ENCODE measurements around the gene MAPK12.

MAPK12 gene

DNA sequence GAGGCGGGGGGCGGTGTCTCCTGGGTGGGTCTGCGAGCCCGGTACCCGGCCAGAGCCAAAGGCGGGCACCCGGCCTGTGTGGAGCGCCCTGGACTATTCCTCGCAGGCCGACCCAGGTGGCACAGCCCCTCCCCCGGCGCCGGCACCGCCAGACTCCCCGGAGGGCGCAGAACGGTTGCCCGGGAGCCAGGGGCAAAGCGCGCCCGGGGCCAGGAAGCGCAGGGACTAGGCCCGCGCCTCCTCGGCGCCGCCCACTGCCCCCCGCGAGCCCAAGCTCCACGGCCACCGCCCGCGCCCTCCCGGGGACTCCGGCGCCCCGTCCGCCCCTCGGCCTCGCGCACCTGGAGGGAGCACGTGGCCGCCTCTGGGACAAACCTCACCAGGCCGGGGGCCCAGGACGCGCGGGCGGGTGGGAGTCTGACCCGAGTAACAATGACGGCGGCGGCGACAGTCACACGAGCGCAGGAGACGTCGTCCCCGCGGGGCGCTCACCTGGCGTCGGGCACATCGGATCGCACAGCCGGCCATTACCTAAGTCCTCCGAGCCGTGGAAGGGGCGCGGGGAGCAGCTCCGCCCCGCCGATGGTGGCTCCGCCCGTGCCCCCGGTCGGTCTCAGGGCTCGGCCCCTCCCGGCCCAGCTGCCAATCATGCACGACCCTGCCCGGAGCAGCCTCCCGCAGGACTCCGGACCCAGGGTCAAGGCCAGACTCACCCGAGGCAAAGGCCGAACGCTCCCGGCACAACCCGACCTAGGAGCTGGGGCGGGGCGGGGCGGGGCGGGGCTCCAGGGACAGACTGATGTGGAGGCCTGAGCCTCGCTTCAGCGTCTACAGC is 38.5 kb upstream of the MAPK12 start:
- DNase-seq (ENCODE audit: low read depth), result no peak

DNA sequence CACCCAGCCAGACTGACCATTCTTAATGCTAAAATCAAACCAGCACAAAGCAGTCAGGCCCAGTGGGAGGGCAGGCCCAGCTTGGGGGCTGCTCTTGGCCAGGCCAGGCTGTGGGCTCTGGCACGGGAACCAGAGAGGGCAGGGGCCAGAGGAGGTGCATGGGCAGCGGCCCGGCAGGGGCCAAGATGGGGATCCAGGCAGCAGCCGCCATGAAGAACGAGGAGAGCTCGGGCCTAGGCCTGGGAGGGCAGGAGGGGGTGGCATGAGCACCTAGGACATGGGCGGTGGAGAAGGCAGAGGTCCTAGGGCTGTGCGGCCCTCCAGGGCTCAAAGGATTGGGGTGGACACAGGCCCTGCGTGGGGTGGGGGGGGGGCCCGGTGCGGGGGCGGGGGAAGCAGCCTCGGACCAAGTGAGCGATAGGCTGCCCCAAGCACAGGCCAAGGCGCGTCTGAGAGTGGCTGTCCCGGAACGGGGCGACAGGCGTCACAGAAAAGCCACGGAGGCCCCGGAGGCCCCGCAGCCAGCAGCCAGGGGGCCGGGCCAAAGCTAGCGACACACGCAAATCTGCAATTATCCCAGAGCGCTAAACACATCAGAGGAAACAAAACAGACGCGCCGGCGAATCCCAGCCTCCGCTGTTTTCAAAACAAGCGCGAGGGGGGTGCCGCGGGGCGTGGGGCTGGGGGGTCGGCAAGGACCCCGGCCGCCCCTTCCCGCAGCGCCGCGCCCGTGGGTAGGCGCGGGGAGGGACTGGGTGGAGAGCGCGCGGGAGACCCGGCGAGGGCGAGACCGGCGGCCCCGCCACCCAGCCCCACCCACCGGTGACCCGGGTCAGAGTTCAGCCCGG is 37.7 kb upstream of the MAPK12 start:
- no peak for DNase-seq (ENCODE audit: low read depth)

DNA sequence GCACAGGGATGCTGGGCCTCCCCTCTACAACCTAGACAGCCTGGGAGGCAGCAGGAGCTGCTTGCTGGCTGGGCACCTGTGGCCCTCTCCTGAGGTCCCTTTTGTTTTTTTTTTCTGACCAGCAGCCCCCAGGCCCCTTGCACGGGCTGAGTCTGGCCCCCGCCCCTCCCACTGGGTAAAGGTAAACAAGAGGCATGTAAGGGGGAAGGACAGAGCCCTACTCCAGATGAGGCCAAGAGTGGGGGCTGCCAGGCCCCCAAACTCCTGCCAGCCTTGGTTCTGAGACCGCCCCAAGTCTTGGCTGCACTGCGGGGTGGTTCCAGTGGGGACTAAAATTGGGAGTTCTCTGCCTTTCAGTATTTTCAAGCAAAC is 36.8 kb upstream of the MAPK12 start:
- no peak for DNase-seq (ENCODE audit: low read depth)

DNA sequence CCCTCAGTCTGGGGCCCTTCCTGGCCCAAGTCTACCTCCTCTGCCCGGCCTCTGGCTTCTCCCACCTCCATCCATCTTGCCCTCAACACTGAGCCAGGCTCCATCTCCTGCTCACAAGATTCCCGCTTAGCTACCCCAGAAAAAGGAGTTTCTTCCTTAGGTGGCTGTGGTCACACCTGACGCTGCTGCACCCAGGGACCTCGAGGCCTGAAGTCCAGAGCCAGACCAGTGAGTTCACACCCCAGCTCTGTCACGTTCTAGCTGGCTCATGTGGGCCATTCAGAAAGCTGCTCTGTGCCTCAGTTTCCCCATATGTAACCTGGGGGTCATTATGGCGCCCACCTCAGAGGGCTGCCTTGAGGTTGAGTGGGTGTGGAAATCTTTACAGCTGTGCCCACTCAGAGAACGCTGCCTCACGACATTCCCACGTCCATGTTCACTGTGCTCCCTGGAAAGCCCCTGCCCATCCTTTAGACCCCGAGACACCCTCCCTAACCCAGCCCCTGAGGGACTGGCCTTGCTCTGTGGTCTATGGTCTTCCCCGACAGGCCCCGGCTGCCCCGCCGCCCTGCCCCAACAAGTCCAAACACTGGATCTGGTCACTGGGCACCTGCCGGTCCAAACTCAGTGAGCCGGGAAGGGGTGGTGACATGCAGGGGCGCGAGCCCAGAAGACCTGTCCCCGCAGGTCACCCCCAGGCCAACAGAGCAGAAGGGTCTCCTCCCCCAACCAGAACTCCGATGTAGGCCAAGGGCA is 36.2 kb upstream of the MAPK12 start:
- no peak for DNase-seq (ENCODE audit: low read depth)

DNA sequence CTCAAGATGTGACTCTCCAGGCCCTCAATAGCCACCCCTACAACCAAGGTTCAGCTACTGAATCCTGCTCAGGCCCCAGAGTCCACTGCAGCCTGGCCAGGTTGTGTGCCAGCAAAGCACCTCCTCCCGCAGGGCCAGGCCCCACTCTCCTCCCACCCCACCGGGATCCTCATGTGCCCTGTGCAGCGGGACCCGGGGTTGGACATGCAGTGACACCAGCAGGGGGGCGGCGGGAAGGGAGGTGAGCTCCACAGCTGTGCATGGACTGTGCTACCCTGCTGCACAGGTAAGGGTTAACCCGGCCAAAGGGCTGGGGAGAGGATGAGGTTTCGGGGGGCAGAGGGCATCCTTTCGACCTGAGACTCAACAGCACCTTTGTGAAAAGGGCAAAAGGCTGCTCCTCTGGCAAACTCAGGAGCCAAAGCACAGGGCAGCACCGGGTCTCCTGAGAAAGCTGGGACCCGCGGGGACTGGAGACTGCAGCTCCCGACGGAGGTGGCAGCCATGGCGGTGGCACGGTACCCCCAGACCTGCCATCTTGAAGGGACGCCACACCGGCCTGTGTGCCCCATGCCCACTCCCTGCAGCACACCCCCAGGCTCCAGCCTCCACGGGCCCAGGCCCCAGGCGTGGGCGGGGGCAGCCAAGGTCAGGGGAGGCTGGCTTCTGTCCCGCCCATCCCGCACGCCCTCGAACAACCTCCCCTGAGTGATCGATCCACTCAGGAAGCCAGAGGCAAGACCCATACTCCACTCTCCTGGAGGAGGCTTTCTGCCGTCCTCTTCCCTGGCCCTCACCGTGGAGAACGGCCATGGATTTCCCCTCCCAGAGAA is 35.4 kb upstream of the MAPK12 start:
- no peak for DNase-seq (ENCODE audit: low read depth)

DNA sequence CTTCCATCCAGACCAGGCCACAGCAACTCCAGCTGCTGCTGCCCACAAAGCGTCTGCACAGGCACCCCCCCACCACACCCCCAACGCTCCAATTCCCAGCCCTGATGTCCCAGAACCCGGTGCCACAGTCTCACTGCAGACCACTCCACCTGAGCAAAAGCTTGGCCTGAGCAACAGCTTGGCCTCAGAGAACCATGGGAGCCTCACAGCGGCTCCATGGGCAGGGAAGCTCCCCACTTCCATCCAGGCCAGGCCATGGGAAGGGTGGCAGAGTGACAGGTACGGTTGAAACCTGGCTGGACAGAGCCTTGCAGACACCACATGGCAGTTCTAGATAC is 32.8 kb upstream of the MAPK12 start:
- no peak for DNase-seq (ENCODE audit: low read depth)

DNA sequence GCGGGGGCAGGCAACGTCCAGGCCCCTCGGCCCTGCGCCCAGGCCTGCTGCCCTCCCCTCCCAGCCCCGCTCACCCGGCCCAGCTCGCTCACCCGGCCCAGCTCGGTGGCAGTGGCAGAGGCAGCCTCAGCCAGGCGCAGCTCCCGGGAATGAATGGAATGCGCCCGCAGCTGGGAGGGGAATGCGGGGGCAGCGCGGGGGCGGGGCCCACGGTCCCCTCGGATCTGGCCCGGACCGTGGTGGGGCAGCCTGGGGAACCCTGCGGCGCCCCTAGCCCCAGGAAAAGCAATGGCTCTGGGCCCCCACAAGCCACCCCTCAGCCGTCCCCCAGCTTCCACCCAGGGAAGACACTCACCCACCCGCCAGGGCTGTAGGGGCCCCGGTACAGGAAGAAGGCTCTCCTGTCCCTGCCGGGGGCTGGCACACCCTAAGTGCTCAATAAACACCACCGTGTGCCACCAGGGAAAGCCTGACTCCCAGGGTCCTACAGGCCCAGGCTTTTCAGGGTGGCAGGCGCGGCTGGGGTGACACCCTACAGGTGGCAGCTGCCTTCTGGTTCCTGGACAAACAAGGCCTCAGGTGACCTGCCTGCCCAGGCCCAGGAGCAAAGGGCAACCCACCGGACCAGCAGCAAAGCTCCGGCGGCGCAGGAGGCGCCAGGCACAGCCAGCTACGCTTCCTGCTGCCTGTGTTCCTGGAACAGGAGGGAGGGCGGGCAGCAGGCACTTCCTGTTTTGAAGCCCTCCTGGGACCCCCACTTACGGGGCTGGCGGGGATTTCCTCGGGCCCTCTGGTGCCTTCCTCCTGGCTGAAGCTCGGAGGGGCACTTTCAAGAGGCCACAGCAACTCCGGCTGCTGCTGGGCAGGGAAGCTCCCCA is 32.2 kb upstream of the MAPK12 start:
- DNase-seq (ENCODE audit: low read depth), result peak; percentile 66

DNA sequence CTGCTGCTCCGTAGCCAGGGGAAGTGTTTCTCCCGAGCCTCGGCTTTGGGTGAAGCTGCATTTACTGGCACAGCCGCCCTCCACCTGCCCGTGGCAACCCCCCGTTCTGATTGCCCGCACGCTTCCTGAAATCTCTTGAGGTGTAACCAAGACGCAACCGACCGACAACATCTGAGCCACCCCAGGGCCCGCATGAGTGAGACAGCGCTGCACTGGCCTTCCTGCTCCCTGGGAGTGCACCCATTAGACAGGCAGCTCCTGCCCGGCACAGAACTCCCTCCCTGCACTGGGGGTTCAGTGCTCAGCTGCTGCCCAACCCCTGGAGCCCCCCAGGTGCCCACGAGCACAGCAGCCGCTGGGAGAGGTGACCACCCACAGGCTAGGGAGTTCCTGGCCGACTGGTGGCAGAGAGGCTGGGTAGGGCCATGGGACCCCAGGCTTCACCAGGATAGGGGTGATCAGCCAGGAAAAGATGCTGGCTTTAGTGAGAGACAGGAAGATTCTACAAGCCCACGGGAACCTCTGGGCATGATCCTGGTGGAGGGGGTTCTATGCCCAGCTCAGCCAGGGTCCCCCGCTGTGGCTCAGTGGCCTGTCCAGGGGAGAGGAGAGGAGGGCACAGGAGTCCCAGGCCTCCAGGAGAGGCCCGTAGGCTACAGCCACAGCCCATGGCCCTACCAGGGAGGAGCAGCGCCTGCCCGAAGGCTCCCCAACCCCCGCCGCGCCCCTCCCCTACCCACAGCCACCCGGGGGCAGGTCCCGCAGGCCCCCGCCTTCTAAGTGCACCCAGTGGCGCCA is 31.4 kb upstream of the MAPK12 start:
- no peak for DNase-seq (ENCODE audit: low read depth)

DNA sequence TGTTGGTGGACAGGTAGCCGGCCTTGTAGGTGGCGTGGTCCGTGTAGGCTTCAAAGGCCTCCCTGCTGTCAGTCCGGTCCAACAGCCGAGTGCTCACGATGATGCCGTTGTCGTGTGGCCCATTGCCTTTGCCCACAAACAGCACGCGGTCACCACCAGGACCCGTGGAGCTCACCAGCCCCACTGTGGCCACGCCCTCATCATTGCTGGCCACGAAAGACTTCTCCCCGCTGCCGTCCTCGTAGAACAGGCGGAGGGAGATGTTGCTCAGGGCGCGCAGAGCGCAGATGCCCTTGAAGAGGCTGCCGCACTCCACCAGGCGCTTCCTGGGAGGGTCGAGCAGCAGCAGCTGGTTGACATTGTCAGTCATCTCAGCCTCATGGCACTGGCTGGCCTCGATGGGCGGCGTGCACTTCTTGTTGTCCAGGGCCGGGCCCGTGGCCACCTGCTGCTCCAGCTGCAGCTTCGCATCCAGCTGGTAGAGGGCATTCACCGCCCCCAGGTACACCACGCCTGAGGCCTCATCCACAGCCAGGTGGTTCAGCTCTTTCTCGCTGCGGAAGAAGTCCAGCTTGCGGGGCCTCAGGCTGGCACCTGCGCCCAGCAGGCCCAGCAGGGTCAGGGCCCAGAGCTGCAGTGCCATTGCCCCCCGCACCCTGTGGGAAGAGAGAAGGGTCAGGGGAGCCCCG is 28.6 kb upstream of the MAPK12 start:
- no peak for DNase-seq (ENCODE audit: low read depth)

DNA sequence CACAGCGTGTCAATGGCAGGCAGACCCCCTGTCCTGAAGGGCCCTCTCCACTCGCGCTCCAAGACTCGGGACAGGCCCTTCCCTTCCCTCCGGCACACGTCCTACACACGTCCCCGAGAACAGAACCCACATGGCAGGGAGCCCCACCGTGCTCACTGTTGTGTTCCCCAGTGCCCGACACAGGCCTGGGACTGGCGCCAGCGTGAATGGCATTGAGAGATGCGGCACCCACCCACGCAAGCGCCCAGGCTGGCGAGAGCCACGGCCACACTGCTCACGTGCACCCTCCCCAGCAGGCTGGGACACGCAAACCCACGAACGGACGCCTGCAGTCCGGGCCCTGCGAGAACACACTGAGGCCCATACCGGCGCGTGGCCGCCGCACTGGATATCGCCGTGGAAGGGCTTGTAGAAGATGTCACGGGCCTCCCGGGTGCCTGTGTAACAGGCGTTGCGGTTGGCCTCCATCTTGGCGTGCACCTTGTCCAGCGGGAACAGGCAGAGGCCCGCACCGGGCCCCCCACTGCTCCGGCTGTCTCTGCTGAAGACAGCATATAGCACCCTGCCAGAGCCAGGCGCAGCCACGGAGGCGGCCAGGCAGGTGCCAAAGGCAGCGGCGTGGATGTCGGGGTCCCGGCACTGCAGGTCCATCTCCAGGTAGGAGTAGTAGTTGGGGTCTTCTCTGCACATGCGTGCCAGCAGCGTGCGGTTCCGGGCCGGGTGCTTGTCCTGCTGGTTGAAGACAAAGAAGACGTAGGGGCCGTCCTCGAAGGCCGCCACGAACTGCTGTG is 27.9 kb upstream of the MAPK12 start:
- no peak for DNase-seq (ENCODE audit: low read depth)

DNA sequence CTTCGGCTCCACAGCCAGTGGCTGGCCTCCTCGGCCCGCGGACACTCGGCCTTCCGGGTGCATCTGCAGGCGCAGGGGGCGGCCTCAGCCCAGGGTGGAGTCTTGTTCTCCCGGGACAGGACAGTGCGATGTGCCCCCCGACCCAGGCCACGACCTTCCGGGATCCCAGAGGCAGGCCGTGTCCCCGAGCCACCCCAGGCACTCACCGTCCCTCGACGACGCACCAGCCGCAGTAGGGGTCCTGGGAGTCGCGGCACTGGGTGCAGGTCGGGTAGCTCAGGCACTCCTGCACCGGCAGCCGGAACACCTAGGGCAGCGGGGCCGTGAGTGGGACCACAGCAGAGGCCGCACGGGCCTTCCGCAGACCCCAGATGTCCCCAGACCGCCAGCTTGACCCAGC is 26.2 kb upstream of the MAPK12 start:
- no peak for DNase-seq (ENCODE audit: low read depth)

DNA sequence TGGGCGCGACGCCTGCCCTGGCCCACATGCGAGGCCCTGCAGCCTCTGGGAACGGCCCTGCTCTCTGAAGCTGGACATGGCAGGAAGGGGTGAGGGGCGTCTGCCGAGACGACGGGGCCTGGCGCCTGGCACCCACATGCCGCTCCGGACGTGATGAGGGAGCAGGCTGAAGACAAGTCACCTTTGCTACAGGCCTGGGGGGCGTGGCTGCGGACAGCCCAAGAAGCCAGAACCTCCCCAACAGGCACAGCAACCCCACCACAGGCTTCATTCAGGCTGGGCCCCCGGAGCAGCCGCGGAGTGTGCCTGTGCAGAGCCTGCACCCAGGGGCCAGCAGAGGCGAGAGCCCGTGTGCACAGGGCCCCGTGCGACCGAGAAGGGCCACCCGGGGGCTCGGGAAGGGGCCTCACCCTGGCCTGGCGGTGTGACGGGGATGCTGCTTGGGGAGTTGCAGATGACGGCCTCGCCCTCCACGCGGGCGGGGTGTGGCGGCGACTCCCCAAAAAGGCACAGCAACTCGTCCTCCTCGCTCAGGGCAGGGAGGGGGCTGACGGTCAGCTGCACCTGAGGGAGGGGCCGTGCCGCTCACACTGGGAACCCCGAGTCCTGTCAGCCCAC is 25.3 kb upstream of the MAPK12 start:
- no peak for DNase-seq (ENCODE audit: low read depth)

DNA sequence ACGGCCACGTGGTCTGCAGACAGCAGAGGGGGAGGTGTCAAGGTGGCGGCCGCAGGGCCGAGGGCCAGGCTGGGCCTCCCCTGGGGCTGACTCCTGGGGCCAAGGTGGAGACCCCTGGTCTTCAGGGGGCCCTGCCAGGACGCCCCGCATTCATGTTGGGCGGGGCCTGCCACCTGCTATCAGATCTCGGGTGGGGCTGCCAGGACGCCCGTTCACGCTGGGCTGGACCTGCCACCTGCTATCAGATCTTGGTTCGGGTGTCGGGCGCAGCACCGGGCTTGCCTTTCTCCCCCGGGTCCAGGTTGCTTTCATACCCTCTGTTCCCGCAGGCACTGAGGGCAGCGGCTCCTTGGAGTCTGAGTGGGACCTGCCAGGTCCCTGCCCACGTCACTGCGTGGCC is 24.8 kb upstream of the MAPK12 start:
- no peak for DNase-seq (ENCODE audit: low read depth)

DNA sequence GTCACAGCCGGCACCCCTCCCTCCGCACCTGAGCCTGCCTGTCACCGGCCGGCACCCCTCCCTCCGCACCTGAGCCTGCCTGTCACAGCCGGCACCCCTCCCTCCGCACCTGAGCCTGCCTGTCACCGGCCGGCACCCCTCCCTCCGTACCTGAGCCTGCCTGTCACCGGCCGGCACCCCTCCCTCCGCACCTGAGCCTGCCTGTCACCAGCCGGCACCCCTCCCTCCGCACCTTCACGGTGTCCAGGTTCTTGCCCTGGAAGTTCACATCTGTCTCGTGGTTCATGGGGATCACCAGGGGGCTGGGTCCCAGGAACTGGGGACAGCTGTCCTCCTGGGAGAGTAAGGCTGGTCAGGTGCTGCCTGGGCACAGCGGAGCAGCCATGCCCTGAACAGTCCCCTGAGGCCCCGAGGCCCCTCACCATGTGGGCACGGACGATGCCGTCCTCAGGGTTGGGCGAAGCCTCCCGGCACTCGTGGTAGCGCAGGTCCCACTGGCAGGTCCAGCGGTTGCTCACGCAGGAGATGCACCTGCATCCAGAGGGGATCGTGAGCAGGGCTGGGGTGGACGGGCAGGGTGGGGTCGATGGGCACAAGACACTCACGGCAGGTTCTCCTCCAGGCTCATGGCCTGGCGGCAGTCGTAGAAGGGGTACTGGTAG is 24.2 kb upstream of the MAPK12 start:
- no peak for DNase-seq (ENCODE audit: low read depth)

DNA sequence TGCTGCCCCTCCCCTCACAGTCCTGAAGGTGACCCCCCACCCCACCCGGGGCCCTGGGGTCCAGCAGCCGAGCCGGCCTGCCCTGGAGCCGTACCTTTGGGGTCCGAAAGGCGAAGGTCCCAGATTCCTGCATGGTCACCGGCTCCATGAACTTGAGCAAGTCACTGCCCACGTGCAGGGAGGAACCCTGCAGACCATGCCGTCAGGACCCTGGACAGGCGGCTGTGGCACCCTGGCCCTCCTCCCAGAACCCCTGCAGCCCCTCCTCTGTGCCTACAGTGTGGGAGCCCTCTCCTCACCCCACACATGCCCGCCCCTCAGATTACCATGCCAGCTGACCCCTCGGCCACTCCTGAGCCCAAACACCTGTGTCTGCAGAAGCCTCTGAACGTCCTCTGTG is 23.0 kb upstream of the MAPK12 start:
- no peak for DNase-seq (ENCODE audit: low read depth)

DNA sequence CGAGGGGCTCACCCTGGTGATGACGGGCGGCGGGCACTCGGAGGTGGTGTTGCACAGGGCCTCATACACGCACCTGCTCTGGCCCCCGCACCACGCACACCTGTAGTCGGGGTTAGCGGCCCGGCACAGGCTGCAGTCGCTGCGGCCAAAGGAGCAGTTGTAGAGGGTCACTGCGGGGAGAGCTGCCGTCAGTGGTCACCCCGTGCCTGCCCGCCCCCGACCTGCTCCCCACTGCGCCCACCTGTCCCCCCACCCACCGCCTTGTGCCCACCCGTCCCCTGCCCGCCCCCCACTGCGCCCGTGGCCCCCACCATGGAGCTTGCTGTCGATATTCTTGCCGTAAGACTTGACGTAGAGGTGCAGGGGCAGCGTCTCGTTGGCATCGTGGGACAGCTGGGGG is 22.3 kb upstream of the MAPK12 start:
- no peak for DNase-seq (ENCODE audit: low read depth)

DNA sequence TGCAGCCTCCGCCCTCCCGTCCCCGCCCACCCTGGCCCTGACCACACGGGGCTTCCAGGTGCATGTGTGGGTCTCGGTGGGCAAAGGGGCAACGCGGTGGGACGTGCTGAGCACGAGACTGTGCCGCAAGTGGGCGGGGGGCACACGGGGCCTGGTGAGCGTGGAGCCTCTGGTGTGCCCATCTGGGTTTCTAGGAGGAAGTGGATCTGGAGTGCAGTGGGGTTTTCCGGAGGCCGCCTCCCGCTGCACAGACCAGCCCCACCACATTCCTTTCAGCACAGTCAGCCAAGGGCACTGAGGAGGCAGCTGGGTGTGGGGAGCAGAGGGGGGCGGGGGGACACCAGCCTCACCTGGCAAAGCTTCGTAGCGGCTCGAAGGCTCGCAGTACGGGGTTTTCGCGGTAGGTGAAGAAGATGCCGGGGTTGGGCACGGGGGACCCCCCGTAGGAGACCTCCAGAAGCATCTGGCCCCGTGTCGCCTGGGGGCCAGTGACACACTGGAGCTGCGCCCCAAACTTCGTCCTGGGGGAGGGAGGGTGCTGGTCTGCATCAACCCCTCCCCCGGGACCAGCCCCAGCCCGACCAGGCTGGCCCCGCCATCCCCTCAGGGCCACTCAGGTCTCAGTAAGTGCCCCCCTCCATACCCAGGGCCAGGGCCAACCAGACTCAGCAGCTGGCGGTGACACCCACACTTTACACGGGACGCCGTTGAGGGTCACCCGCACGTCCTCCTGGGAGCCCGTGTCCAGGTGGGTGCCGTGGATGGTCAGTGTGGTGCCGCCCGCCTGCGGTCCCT is 21.1 kb upstream of the MAPK12 start:
- DNase-seq (ENCODE audit: low read depth), result no peak
